Ishikawa (cell line): Measurements from ENCODE around the gene SZRD1.

Experiments
- CEBPB ChIP-seq: IDR thresholded peaks from 2 replicates; pipeline ENCODE4 v1.6.1; 2012
- CREB1 ChIP-seq: IDR thresholded peaks from 2 replicates; pipeline ENCODE4 v1.6.1; 2012; ENCODE audit warnings: low read depth
- EGR1 ChIP-seq: IDR thresholded peaks from 2 replicates; pipeline ENCODE4 v1.6.1; 2012
- EP300 ChIP-seq: IDR thresholded peaks from 2 replicates; pipeline ENCODE4 v1.6.1; 2012; ENCODE audit warnings: borderline replicate concordance
- FOXM1 ChIP-seq: IDR thresholded peaks from 2 replicates; pipeline ENCODE4 v1.6.1; 2012; ENCODE audit warnings: low read depth, borderline replicate concordance
- MAX ChIP-seq: IDR thresholded peaks from 2 replicates; pipeline ENCODE4 v1.6.1; 2012
- NFIC ChIP-seq: IDR thresholded peaks from 2 replicates; pipeline ENCODE4 v1.6.1; 2012
- RAD21 ChIP-seq: IDR thresholded peaks from 2 replicates; pipeline ENCODE4 v1.6.1; 2012; ENCODE audit warnings: low read depth
- REST ChIP-seq: IDR thresholded peaks from 2 replicates; pipeline ENCODE4 v1.6.1; 2012; ENCODE audit warnings: low read depth, mild to moderate bottlenecking
- TAF1 ChIP-seq: IDR thresholded peaks from 2 replicates; pipeline ENCODE4 v1.6.1; 2012; ENCODE audit warnings: low read depth, mild to moderate bottlenecking
- TCF12 ChIP-seq: IDR thresholded peaks from 2 replicates; pipeline ENCODE4 v1.6.1; 2012; ENCODE audit warnings: low read depth
- TEAD4 ChIP-seq: IDR thresholded peaks from 2 replicates; pipeline ENCODE4 v1.6.1; 2012
- USF1 ChIP-seq: IDR thresholded peaks from 2 replicates; pipeline ENCODE4 v1.6.1; 2012
- YY1 ChIP-seq: IDR thresholded peaks from 2 replicates; pipeline ENCODE4 v1.6.1; 2012; ENCODE audit warnings: low read depth
- ZBTB7A ChIP-seq: IDR thresholded peaks from 2 replicates; pipeline ENCODE4 v1.6.1; 2012; ENCODE audit warnings: low read depth

The SZRD1 gene

GRCh38 chr1:16348414-16349182, 18.4 kb upstream of the SZRD1 start:
- TF ChIP-seq NFIC (no peak), TEAD4 (no peak), USF1 (no peak), FOXM1 (no peak), TAF1 (no peak), MAX (no peak), YY1 (no peak), RAD21 (no peak), EGR1 (no peak), ZBTB7A (no peak), TCF12 (no peak), CEBPB (no peak), EP300 (no peak), CREB1 (no peak), REST (no peak)

- TF ChIP-seq EGR1 = no peak
- no peak for TF ChIP-seq REST
- no peak for TF ChIP-seq RAD21
- TF ChIP-seq FOXM1 = no peak
- no peak for TF ChIP-seq NFIC
- no peak for TF ChIP-seq USF1
- no peak for TF ChIP-seq CEBPB
- no peak for TF ChIP-seq TCF12
- TF ChIP-seq EP300 = no peak
- no peak for TF ChIP-seq TEAD4
- no peak for TF ChIP-seq TAF1
- no peak for TF ChIP-seq YY1
- no peak for TF ChIP-seq ZBTB7A
- TF ChIP-seq MAX = no peak
- TF ChIP-seq CREB1 = no peak
Measured at GRCh38 chr1:16349847-16350406, 17.1 kb upstream of the SZRD1 start.

GRCh38 chr1:16351456-16351993, 15.5 kb upstream of the SZRD1 start:
- peak; percentile 53; the same call in 1 of the 2 replicates for TF ChIP-seq ZBTB7A
- TF ChIP-seq CEBPB = no peak

GRCh38 chr1:16351994-16352841, 14.8 kb upstream of the SZRD1 start, which contains the start of gene FBXO42:
FBXO42 (minus strand) TSS chr1:16352480; CDS start chr1:16315418, 37,062 bp downstream.
- 0 out of 2 replicates have a peak, but pooled peaks have one; percentile 11 for TF ChIP-seq REST
- TF ChIP-seq TAF1 = peak; percentile 85
- TF ChIP-seq TEAD4 = peak; percentile 71
- no peak for TF ChIP-seq CREB1
- TF ChIP-seq USF1 = 0 out of 2 replicates have a peak, but pooled peaks have one; percentile 1
- peak; percentile 19; the same call in 1 of the 2 replicates for TF ChIP-seq EP300
- TF ChIP-seq CEBPB = no peak
- TF ChIP-seq YY1 = peak; percentile 90
- TF ChIP-seq FOXM1 = no peak
- peak; percentile 14; the same call in 1 of the 2 replicates for TF ChIP-seq RAD21
- no peak for TF ChIP-seq NFIC
- no peak for TF ChIP-seq EGR1
- TF ChIP-seq MAX = peak; percentile 75
- no peak for TF ChIP-seq TCF12
- TF ChIP-seq ZBTB7A = peak; percentile 22; the same call in 1 of the 2 replicates
